GM18858 (cell line): ENCODE data around the gene MAPK6.

Source experiments
- ATAC-seq: cut with Tn5 transposase; IDR thresholded peaks from one replicate; pipeline ENCODE4 v1.9.1; 2021; ENCODE audit not compliant: unreplicated experiment

MAPK6 gene

GRCh38 chr15:52010633-52011595 lies 8.1 kb upstream of the MAPK6 start:
- ATAC-seq, result peak; percentile 18

GRCh38 chr15:52011711-52012144 lies 7.3 kb upstream of the MAPK6 start:
- ATAC-seq, result no peak

- no peak for ATAC-seq
These were observed 6.8 kb upstream of the MAPK6 start for GRCh38 chr15:52012210-52012609.

- peak; percentile 39 for ATAC-seq
These were observed 5.7 kb upstream of the MAPK6 start for GRCh38 chr15:52013151-52013791.

- ATAC-seq, result no peak
These were observed 4.4 kb upstream of the MAPK6 start for GRCh38 chr15:52014616-52015015.

- ATAC-seq, result no peak
These were observed 2.7 kb upstream of the MAPK6 start for GRCh38 chr15:52016316-52016715.

GRCh38 chr15:52018244-52018643 lies 775 bp upstream of the MAPK6 start:
- ATAC-seq, result no peak

GRCh38 chr15:52019394-52020220 lies 588 bp downstream of the MAPK6 start:
- ATAC-seq, result peak; percentile 27

- ATAC-seq, result no peak
These were observed 1.4 kb downstream of the MAPK6 start for GRCh38 chr15:52020221-52021085.

- ATAC-seq, result no peak
These were observed 2.2 kb downstream of the MAPK6 start for GRCh38 chr15:52021128-52021671.

GRCh38 chr15:52021892-52022540 lies 3.0 kb downstream of the MAPK6 start:
- no peak for ATAC-seq

GRCh38 chr15:52023169-52023922 lies 4.3 kb downstream of the MAPK6 start:
- ATAC-seq, result no peak

- ATAC-seq, result no peak
These were observed 9.5 kb downstream of the MAPK6 start for GRCh38 chr15:52028431-52029093.

- ATAC-seq, result no peak
These were observed 11.0 kb downstream of the MAPK6 start for GRCh38 chr15:52030010-52030409.

GRCh38 chr15:52031556-52031955 lies 12.5 kb downstream of the MAPK6 start:
- ATAC-seq, result no peak

GRCh38 chr15:52037889-52038505 lies 19.0 kb downstream of the MAPK6 start:
- ATAC-seq, result no peak

GRCh38 chr15:52039925-52040781 lies 21.1 kb downstream of the MAPK6 start:
- no peak for ATAC-seq
